Hepatic stellate cell (primary cell): ENCODE measurements around the gene CHD1.
"Not testable (repeated sequence)": the region's sequence is repeated elsewhere in the genome, so short reads cannot be mapped to it uniquely, and the experiment has no call there.

ENCODE experiments used
- DNase-seq: peaks from one replicate; pipeline ENCODE4 v3.0.0; 2011; ENCODE audit warnings: low spot score

Gene CHD1

GRCh38 chr5:98928873-98929709 lies at the start of gene CHD1:
TSS of gene CHD1 (minus strand) at chr5:98929007. CDS start at chr5:98926386, 2,621 bp downstream.
- DNase-seq, result peak; percentile 91

GRCh38 chr5:98978528-98978927 lies 49.7 kb upstream of the CHD1 start:
- DNase-seq, result no peak

DNA sequence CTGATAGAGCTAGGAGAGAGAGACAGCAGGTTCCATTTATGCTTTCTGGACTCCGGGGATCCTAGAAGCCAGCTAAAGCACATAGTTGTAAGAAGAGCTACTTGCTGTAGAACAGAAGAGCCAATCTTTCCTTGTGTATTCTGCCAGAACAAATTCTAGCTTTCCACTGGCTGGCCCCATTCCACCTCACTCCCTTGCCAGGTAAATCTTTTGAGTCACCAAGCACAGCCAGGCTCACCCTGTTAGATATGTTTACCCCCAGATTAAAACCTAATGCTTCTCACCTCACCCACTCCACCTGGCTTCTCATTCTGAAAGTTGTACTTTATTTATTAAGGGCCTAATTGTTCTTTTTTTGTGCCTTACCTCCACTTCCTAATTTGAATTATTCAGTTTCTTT lies 48.9 kb upstream of the CHD1 start:
- DNase-seq, result no peak

DNA sequence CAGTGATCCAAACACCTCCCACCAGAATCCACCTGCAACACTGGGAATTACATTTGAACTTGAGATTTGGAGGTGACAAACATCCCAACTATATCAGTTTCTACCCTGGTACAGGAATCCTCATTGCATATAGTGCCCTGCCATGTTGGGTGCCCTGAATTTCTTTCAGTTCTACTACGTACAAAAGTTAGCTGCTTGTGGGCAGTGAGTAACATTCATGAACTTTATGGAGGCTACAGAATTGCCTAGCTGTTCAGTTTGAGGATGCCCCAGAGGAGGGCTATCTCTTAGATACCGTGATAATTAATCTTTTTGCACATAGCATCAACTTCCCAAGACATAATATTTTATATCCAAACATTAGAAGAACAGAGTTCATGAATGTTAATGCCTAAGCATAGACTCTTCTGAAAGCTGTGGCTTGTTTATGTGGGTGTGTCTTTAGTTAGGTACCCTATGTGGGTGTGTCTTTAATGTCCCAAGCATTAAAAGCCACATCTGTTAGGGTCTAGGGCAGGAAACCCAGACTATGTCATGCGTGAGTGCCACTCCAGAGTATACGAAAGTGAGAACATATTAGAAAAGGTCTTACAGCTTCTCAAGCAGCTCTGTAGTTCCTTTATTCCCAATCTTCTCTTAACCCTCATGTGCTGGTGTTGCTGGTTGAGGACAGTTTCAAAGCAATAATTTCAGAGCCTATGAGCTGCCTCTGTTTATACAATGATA lies 47.0 kb upstream of the CHD1 start:
- no peak for DNase-seq

GRCh38 chr5:98975223-98975622 lies 46.4 kb upstream of the CHD1 start:
- no peak for DNase-seq

DNA sequence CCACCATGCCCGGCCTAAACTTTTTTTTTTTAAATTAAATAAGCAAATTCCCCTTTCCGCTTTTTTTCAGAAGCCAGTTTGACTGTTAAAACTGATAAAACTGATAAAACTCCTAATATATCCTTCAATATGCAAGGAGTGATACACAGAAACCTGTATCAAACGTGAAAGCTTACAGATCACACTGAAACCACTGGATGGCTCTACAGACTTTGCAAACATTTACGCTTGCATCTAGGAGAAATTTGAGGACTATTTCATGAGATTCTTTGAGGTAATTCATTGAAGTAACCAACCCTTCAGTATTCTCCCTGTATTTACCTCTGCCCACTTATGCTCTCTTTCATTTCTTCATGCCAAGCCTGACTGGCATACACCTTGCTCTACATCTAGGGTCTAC lies 40.6 kb upstream of the CHD1 start:
- no peak for DNase-seq

DNA sequence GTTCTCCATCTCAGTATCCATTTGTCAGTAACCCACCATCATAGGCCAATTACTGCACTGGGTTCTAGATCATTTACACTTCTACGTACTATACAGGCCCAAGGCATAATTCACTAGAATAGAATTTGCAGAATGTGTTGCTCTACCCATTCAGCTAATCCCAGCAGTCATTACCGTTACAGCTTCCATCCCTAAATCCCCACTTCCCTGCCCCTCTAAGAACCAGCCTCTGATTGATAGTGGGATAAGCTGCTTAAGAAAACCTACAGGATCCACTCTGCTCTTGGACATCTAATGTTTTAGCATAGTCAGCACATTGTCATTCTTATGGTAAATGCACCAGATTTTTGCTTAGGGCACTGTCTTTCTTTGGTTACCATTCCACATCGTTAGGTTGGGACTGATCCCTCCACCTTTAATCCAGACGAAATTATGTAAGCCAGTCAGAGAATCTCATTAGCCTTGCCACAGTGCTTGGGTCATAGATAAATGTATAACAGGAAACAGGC lies 39.3 kb upstream of the CHD1 start:
- no peak for DNase-seq

GRCh38 chr5:98965226-98965625 lies 36.4 kb upstream of the CHD1 start:
- DNase-seq, result no peak

DNA sequence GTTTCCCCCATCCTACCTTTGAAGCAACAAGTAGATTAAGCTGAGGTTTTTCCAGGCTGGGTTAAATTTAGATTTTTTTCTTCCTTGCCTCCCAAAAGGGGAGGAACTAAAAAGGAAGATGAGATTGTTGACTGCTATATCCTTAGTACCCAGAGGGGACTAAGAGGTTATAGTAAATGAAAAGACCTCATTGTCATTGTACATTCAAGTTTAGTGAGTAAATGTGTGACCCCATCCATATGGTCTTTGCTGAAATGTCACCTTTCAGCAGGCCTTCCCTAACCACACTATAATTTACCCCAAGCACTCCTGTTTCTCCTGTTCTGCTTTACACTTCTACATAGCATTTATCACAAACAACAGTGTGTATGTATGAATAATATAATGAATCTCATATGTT lies 35.8 kb upstream of the CHD1 start:
- DNase-seq, result no peak

DNA sequence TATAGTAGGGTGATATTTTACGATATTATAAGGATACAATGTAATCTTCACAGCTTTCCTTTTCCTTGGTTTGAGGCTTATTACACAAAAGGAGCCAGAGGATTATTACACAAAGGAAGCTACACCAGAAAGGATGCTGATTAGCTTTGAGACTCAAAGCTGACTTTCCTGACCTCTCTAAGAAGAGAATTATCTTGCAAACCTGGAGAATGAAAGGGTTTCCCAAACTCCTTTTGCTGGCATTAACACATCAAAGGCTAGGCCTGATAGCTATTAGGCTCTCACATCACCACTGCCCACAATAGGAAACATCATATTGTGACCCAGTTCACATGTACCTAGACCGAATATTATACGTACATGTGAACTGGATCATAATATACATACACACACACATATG lies 34.2 kb upstream of the CHD1 start:
- no peak for DNase-seq

- no peak for DNase-seq
These were observed 33.8 kb upstream of the CHD1 start for GRCh38 chr5:98962587-98962986.

DNA sequence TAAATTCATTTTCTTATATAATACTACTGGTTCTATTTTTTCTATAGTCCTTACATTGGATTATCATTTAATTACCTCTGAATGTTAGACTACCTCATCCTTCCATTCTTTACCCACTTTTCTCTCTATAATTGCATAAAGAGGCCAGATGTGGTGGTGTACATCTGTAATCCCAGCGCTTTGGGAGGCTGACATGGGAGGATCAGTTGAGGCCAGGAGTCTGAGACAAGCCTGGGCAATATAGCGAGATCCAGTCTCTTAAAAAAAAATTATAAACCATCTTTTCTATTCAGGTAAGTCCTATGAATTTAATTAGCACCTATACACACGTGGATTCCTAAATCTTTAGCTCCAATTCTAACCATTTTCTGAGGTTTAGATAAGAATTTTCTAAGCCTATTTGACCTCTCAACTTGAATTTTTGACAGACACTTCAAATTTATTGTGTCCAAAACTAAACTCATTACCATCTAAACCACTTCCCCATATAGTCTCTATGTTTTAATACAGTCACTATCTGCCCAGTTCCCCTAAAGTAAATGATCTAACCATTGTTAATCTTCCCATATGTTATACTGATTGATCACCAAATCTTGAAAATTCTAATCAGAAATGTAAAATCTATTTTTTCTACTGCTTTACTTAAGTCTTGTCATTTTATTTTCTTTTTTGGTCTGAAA lies 33.0 kb upstream of the CHD1 start:
- no peak for DNase-seq

GRCh38 chr5:98957307-98957706 lies 28.5 kb upstream of the CHD1 start:
- DNase-seq, result no peak

GRCh38 chr5:98955888-98956287 lies 27.1 kb upstream of the CHD1 start:
- DNase-seq, result not testable (repeated sequence)

GRCh38 chr5:98955471-98955870 lies 26.7 kb upstream of the CHD1 start:
- DNase-seq, result not testable (repeated sequence)

GRCh38 chr5:98954392-98955028 lies 25.7 kb upstream of the CHD1 start:
- DNase-seq, result no peak

- DNase-seq, result no peak
These were observed 14.0 kb upstream of the CHD1 start for GRCh38 chr5:98942847-98943246.

GRCh38 chr5:98941131-98941883 lies 12.5 kb upstream of the CHD1 start:
- no peak for DNase-seq

DNA sequence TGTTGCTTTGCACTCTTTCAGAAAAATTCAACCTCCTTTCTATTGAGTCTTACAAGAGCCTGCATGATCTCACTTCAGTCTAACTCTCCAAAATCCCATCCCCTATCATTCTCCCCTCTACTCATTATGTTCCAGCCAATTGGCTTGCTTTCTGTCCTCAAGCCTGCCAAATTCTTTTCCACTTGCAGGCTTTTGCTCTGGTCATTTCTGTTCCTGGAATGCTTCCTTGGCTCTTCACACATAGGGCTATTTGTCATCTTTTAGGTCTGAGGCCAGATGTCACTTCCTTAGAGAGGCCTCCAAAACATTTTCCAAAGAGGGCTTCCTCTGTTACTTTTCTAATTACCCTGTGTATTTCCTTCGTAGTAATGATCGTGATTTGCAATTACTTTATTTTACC lies 11.8 kb upstream of the CHD1 start:
- DNase-seq, result peak; percentile 24

DNA sequence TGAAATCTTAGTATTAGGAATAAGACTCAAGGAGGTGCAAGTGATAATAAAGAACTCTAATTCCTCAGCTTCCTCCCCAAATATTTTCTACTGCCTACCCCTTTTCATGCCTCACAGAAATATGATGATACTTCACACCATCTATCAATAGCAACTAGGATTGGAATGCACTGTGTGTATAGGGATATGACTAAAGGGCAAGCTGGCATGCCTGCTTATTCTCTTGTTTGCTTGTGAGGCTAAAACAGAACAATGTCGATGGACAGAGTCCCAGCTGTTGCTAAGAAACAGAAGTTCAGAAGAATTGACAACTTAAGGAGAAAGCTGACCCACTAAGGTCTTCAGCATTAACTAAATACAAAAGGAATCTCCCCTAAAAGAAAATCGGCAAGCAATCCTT lies 9.7 kb upstream of the CHD1 start:
- peak; percentile 40 for DNase-seq

- no peak for DNase-seq
These were observed 8.3 kb upstream of the CHD1 start for GRCh38 chr5:98936948-98937715.
